Measurements from ENCODE around the gene NFATC3.

Gene NFATC3

GRCh38 chr16:68267612-68268405, 182.6 kb downstream of the NFATC3 start:
- FAIRE-seq (no peak), DNase-seq (ENCODE audit: insufficient read length, low spot score) (no peak)
- TF ChIP-seq POLR2A (IDR thresholded peaks at IDR 0.05; ENCODE audit: low read depth, low read length) = no peak

GRCh38 chr16:68269793-68270192, 184.6 kb downstream of the NFATC3 start:
- FAIRE-seq (no peak), DNase-seq (ENCODE audit: insufficient read length, low spot score) (no peak)
- no peak for TF ChIP-seq POLR2A (IDR thresholded peaks at IDR 0.05; ENCODE audit: low read depth, low read length)

- no peak for TF ChIP-seq POLR2A (IDR thresholded peaks at IDR 0.05; ENCODE audit: low read depth, low read length)
- DNase-seq (ENCODE audit: insufficient read length, low spot score) (no peak), FAIRE-seq (no peak)
Measured at GRCh38 chr16:68270353-68270752, 185.2 kb downstream of the NFATC3 start.

GRCh38 chr16:68272507-68273209, 187.5 kb downstream of the NFATC3 start:
- TF ChIP-seq POLR2A (IDR thresholded peaks at IDR 0.05; ENCODE audit: low read depth, low read length) = no peak
- FAIRE-seq (no peak), DNase-seq (ENCODE audit: insufficient read length, low spot score) (no peak)

GRCh38 chr16:68273459-68273858, 188.3 kb downstream of the NFATC3 start:
- no peak for TF ChIP-seq POLR2A (IDR thresholded peaks at IDR 0.05; ENCODE audit: low read depth, low read length)
- DNase-seq (ENCODE audit: insufficient read length, low spot score) (no peak), FAIRE-seq (no peak)

GRCh38 chr16:68273896-68274295, 188.7 kb downstream of the NFATC3 start:
- no peak for DNase-seq (ENCODE audit: insufficient read length, low spot score)
- no peak for FAIRE-seq
- no peak for TF ChIP-seq POLR2A (IDR thresholded peaks at IDR 0.05; ENCODE audit: low read depth, low read length)

GRCh38 chr16:68274441-68274840, 189.3 kb downstream of the NFATC3 start:
- no peak for TF ChIP-seq POLR2A (IDR thresholded peaks at IDR 0.05; ENCODE audit: low read depth, low read length)
- DNase-seq (ENCODE audit: insufficient read length, low spot score) (no peak), FAIRE-seq (no peak)

- TF ChIP-seq POLR2A (IDR thresholded peaks at IDR 0.05; ENCODE audit: low read depth, low read length) = no peak
- no peak for FAIRE-seq
- DNase-seq (ENCODE audit: insufficient read length, low spot score) = no peak
Measured at GRCh38 chr16:68275611-68276191, 190.5 kb downstream of the NFATC3 start.

GRCh38 chr16:68276223-68276622, 191.1 kb downstream of the NFATC3 start:
- TF ChIP-seq POLR2A (IDR thresholded peaks at IDR 0.05; ENCODE audit: low read depth, low read length) = no peak
- DNase-seq (ENCODE audit: insufficient read length, low spot score) (no peak), FAIRE-seq (no peak)

Measured in H54 (cell line).